ENCODE results near the gene PPP3CA. TPM values are rescaled to one million over a fixed set of nuclear protein-coding genes. Genes with fewer than 3 reads are reported as not detected.

Gene PPP3CA
- total and polyA plus RNA-seq, 2 of the 8 experiments (the other 6 are each of a cell fraction or from before 2014, with no cell fraction given), result 7.9 to 35.0 TPM

DNA sequence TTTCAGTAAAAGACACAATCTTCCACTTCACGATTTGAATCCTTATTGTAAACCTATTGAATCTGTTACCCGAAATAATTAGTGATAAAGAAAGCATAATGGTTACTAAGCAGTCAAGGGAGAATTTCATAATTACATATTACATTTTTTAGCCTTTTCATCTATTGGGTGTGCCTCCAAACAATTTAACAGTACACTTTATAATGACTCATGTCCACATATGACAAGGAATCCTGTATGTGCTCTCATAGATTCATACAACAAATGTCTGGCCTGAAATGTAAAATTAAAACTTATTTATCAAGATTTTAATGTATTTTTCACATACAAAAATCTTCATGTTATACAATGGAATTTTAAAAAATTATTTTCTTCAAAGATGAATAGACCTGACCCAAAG, 39.4 kb downstream of the PPP3CA start:
- Histone ChIP-seq H3K23ac (ENCODE audit: insufficient read length) (no peak overlapping the region), H2AK5ac (ENCODE audit: low read depth, low read length) (no peak overlapping the region), H2BK20ac (ENCODE audit: low read length) (no peak overlapping the region), H3K4me2 (ENCODE audit: insufficient read depth in 1 of 2, low read depth in 2 of 2, low read length in 2 of 2) (no peak overlapping the region), H2AFZ (ENCODE audit: low read length) (no peak overlapping the region), H2BK5ac (ENCODE audit: low read depth, low read length) (no peak overlapping the region), H4K5ac (ENCODE audit: insufficient read length, low read depth, low read length) (no peak overlapping the region), H2BK15ac (ENCODE audit: low read length) (no peak overlapping the region), H3K9me3 (ENCODE audit: insufficient read depth in 2 of 2, low read depth in 1 of 2, low read length in 1 of 2) (no peaks in the 10 kb centered on the region), H2BK120ac (replicated peaks; ENCODE audit: low read depth, low read length) (no peak overlapping the region), H3K18ac (ENCODE audit: extremely low read depth, low read length) (no peak overlapping the region), H3K4ac (replicated peaks; ENCODE audit: insufficient read length, low read depth, low read length) (no peak overlapping the region), H3K14ac (ENCODE audit: insufficient read length) (no peak overlapping the region), H3K27ac (ENCODE audit: low read depth, low read length) (no peak overlapping the region), H3K27me3 (replicated peaks in 1 of 4; ENCODE audit: control insufficient read depth in 3 of 4, extremely low read depth in 1 of 4, insufficient read depth in 3 of 4, low read length in 3 of 4) (no peaks in the 10 kb centered on the region), H4K20me1 (replicated peaks in 1 of 2; ENCODE audit: control insufficient read depth in 1 of 2, insufficient read depth in 2 of 2, low read length in 2 of 2) (no peaks in the 10 kb centered on the region), H3K4me1 (replicated peaks in 1 of 4; ENCODE audit: control insufficient read depth in 3 of 4, insufficient read depth in 4 of 4, low read length in 3 of 4) (peaks cover 8 to 16% (median 12%) of the 10 kb centered on the region in 4 experiments), H4K91ac (replicated peaks; ENCODE audit: insufficient read length, low read length) (no peak overlapping the region), H3K23me2 (ENCODE audit: low read depth, low read length) (no peaks in the 10 kb centered on the region), H3K4me3 (ENCODE audit: extremely low read depth in 1 of 4, insufficient read depth in 2 of 4, low read depth in 3 of 4, low read length in 4 of 4) (no peak overlapping the region), H3K9ac (replicated peaks in 1 of 4; ENCODE audit: extremely low read depth in 1 of 4, low read depth in 3 of 4, low read length in 3 of 4) (no peak overlapping the region), H2BK12ac (ENCODE audit: low read depth, low read length) (no peak overlapping the region), H3K79me1 (ENCODE audit: low read depth, low read length) (no peaks in the 10 kb centered on the region), H3K36me3 (ENCODE audit: control insufficient read depth in 2 of 4, insufficient read depth in 4 of 4, low read length in 3 of 4) (no peaks in the 10 kb centered on the region), H3K56ac (replicated peaks; ENCODE audit: insufficient read length, low read depth, low read length) (no peak overlapping the region), H4K8ac (ENCODE audit: extremely low read depth, insufficient read depth, low read length) (no peak overlapping the region), H3K79me2 (ENCODE audit: control insufficient read depth in 1 of 2, insufficient read depth in 2 of 2, low read length in 2 of 2) (peaks cover 0 to 55% of the 10 kb centered on the region in 2 experiments; a peak in 3 of 4 replicates)
- CTCF ChIA-PET (ENCODE audit: partially characterized antibody), result interaction anchor here (0.6 kb wide), 1 partner anchor 13 kb away, joined by 5 read pairs; no protein-coding TSS in a partner anchor
- FAIRE-seq (no peak), DNase-seq (ENCODE audit: low read depth in 1 of 2, low spot score in 2 of 2) (no peak)
- WGBS, 2 experiments (ENCODE audit: extremely low coverage in 1 of 2, insufficient coverage in 1 of 2, insufficient read length in 1 of 2, insufficient replicate concordance in 2 of 2, low coverage in 1 of 2, low lambda C conversion rate in 2 of 2, missing lambda C conversion rate in 1 of 2), result 93% methylated on average over 2 of the region's 2 CpGs; no CpG with 5 or more reads in 1 of the 2 experiments
- TF ChIP-seq CHD2 (IDR thresholded peaks at IDR 0.05; ENCODE audit: low read length) (no peak), ASH2L (IDR thresholded peaks at IDR 0.05; ENCODE audit: low read length) (no peak), JUN (IDR thresholded peaks at IDR 0.05; ENCODE audit: low read depth, low read length) (no peak), CBX8 (IDR thresholded peaks at IDR 0.05; ENCODE audit: borderline replicate concordance, low read depth, low read length) (no peak), TBP (IDR thresholded peaks at IDR 0.05; ENCODE audit: low read depth, low read length) (no peak), GTF2F1 (IDR thresholded peaks at IDR 0.05; ENCODE audit: borderline replicate concordance, low read depth, low read length) (no peak), EZH2 (IDR thresholded peaks at IDR 0.05; ENCODE audit: low read depth, low read length, severe bottlenecking) (no peak), RXRA (IDR thresholded peaks at IDR 0.05; ENCODE audit: insufficient read depth, low read depth, low read length) (no peak), SP1 (IDR thresholded peaks at IDR 0.05; ENCODE audit: low read depth, low read length) (no peak), EP300 (IDR thresholded peaks at IDR 0.05; ENCODE audit: borderline replicate concordance in 1 of 2, low read depth in 2 of 2, low read length in 2 of 2) (no peak), YY1 (IDR thresholded peaks at IDR 0.05; ENCODE audit: low read depth, low read length) (no peak), KDM4A (IDR thresholded peaks at IDR 0.05; ENCODE audit: low read depth, low read length, severe bottlenecking) (no peak), CEBPB (IDR thresholded peaks at IDR 0.05; ENCODE audit: low read depth, low read length) (no peak)
- POLR2A ChIA-PET (ENCODE audit: partially characterized antibody), result interaction anchor here (1.1 kb wide), 1 partner anchor 18 kb away, joined by 3 read pairs; no protein-coding TSS in a partner anchor

All from H1 (cell line).